ENCODE data around the gene TANGO6. TPM values are rescaled to one million over a fixed set of nuclear protein-coding genes. Genes with fewer than 3 reads are reported as not detected.

The TANGO6 gene
- total RNA-seq, 3 donors from 2014 or later, result 7.4 to 19.7 (median 8.2) TPM

- H3K4me3 ChIP-seq, result no peak overlapping the region
- no peak for ATAC-seq
- no peaks in the 10 kb centered on the region for H3K9me3 ChIP-seq
- no peaks in the 10 kb centered on the region for H3K4me1 ChIP-seq (ENCODE audit: low read depth)
- DNase-seq, result no peak
- no peaks in the 10 kb centered on the region for H3K36me3 ChIP-seq (ENCODE audit: low read depth)
- TF ChIP-seq CTCF (IDR thresholded peaks at IDR 0.05), result no peak
- intact Hi-C loops (cut with DNase I, micrococcal nuclease), result loop anchor here in 1 of 2 donors (10.0 kb wide), 1 partner anchor 211 kb away; no protein-coding TSS in a partner anchor
These were observed 272.5 kb downstream of the TANGO6 start for GRCh38 chr16:69115837-69116236.

- ATAC-seq (no peak), DNase-seq (peak in 1 of 3 donors; percentile 16)
- H3K4me1 ChIP-seq (ENCODE audit: low read depth), result no peaks in the 10 kb centered on the region
- H3K4me3 ChIP-seq, result no peak overlapping the region
- TF ChIP-seq CTCF (IDR thresholded peaks at IDR 0.05), result no peak
- H3K9me3 ChIP-seq, result no peaks in the 10 kb centered on the region
- intact Hi-C loops (cut with DNase I, micrococcal nuclease), result loop anchor here in 1 of 2 donors (10.0 kb wide), 1 partner anchor 212 kb away; no protein-coding TSS in a partner anchor
- H3K36me3 ChIP-seq (ENCODE audit: low read depth), result no peaks in the 10 kb centered on the region
These were observed 273.0 kb downstream of the TANGO6 start for GRCh38 chr16:69116256-69116875.

- H3K4me3 ChIP-seq, result no peak overlapping the region
- no peaks in the 10 kb centered on the region for H3K36me3 ChIP-seq (ENCODE audit: low read depth)
- no peaks in the 10 kb centered on the region for H3K9me3 ChIP-seq
- ATAC-seq (no peak), DNase-seq (no peak)
- TF ChIP-seq CTCF (IDR thresholded peaks at IDR 0.05), result no peak
- no peaks in the 10 kb centered on the region for H3K4me1 ChIP-seq (ENCODE audit: low read depth)
- intact Hi-C loops (cut with DNase I, micrococcal nuclease), result loop anchor here in 1 of 2 donors (10.0 kb wide), 1 partner anchor 212 kb away; no protein-coding TSS in a partner anchor
These were observed 273.6 kb downstream of the TANGO6 start for GRCh38 chr16:69116906-69117305.

- Histone ChIP-seq H3K36me3 (ENCODE audit: low read depth) (no peaks in the 10 kb centered on the region), H3K4me3 (no peak overlapping the region), H3K4me1 (ENCODE audit: low read depth) (no peaks in the 10 kb centered on the region), H3K9me3 (no peaks in the 10 kb centered on the region)
- DNase-seq, result no peak
- no peak for ATAC-seq
- intact Hi-C loops (cut with DNase I, micrococcal nuclease), result loop anchor here in 1 of 2 donors (10.0 kb wide), 1 partner anchor 214 kb away; no protein-coding TSS in a partner anchor
- TF ChIP-seq CTCF (IDR thresholded peaks at IDR 0.05), result no peak
These were observed 275.1 kb downstream of the TANGO6 start for GRCh38 chr16:69118468-69118867.

GRCh38 chr16:69118994-69119393 lies 275.7 kb downstream of the TANGO6 start:
- no peak for TF ChIP-seq CTCF (IDR thresholded peaks at IDR 0.05)
- H3K36me3 ChIP-seq (ENCODE audit: low read depth), result no peaks in the 10 kb centered on the region
- ATAC-seq (no peak), DNase-seq (peak in 1 of 3 donors; percentile 12)
- no peaks in the 10 kb centered on the region for H3K9me3 ChIP-seq
- intact Hi-C loops (cut with DNase I, micrococcal nuclease), result loop anchor here in 1 of 2 donors (10.0 kb wide), 1 partner anchor 214 kb away; no protein-coding TSS in a partner anchor
- H3K4me3 ChIP-seq, result no peak overlapping the region
- no peaks in the 10 kb centered on the region for H3K4me1 ChIP-seq (ENCODE audit: low read depth)
